ENCODE results near the gene HSFX2. TPM values are rescaled to one million over a fixed set of nuclear protein-coding genes. Genes with fewer than 3 reads are reported as not detected.
"Not testable (repeated sequence)": the region's sequence is repeated elsewhere in the genome, so short reads cannot be mapped to it uniquely, and the experiment has no call there.

Gene HSFX2
- total RNA-seq, 4 donors from 2014 or later = not detected

DNA sequence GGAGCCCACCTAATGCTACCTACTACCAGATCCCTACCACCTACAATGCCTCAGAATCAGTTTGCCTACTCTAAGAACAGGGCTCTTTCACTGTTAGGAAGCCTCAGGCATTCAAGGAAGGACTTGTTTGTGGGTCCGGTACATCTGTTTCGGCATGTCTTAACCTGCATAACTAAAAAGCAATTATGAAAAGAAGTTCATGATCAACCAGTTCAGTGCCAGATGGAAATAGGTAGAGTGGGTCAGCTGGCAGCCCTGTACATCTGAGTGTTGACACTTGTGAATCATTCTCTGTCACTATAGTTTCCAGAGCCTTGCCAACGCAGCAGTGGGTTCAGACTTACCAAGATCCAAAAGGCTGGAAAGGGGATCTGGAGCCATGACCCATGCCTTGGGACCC lies 33.2 kb upstream of the HSFX2 start:
- 42 to 66% methylated on average over 2 to 3 of the region's 3 CpGs for whole genome bisulfite sequencing, 2 donors
- H3K4me3 ChIP-seq (ENCODE audit: low read depth, poor library complexity, severe bottlenecking) = no peak overlapping the region

DNA sequence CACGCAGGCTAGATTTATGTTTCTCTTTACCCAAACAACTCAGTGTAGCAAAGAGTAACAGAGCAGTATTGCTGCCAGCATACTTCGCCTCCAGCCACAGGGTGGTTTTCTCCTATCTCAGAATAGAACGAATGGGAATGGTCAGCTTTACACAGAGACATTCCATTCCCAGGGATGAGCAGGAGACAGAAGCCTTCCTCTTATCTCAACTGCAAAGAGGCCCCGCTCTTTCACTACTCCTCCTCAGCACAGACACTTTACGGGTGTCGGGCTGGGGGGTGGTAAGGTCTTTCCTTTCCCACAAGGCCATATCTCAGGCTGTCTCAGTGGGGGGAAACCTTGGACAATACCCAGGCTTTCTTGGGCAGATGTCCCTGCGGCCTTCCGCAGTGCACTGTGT lies 31.7 kb upstream of the HSFX2 start:
- H3K4me3 ChIP-seq (ENCODE audit: low read depth, poor library complexity, severe bottlenecking); intact Hi-C loops (cut with DNase I; ENCODE audit: low total_unique reads); DNase-seq (ENCODE audit: low spot score in 2 of 2): not testable (repeated sequence)
- 79 to 82% methylated on average over 8 of the region's 8 CpGs for WGBS, 2 donors

More for the DNA sequence above, 33.2 kb upstream of the HSFX2 start:
- no peak for DNase-seq (ENCODE audit: low spot score in 2 of 2)
- TF ChIP-seq, protein P1, sequence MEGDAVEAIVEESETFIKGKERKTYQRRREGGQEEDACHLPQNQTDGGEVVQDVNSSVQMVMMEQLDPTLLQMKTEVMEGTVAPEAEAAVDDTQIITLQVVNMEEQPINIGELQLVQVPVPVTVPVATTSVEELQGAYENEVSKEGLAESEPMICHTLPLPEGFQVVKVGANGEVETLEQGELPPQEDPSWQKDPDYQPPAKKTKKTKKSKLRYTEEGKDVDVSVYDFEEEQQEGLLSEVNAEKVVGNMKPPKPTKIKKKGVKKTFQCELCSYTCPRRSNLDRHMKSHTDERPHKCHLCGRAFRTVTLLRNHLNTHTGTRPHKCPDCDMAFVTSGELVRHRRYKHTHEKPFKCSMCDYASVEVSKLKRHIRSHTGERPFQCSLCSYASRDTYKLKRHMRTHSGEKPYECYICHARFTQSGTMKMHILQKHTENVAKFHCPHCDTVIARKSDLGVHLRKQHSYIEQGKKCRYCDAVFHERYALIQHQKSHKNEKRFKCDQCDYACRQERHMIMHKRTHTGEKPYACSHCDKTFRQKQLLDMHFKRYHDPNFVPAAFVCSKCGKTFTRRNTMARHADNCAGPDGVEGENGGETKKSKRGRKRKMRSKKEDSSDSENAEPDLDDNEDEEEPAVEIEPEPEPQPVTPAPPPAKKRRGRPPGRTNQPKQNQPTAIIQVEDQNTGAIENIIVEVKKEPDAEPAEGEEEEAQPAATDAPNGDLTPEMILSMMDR (IDR thresholded peaks at IDR 0.05) = no peak
- no peak for TF ChIP-seq POLR2A (IDR thresholded peaks at IDR 0.05)
- intact Hi-C loops (cut with DNase I; ENCODE audit: low total_unique reads) = no loop called here

DNA sequence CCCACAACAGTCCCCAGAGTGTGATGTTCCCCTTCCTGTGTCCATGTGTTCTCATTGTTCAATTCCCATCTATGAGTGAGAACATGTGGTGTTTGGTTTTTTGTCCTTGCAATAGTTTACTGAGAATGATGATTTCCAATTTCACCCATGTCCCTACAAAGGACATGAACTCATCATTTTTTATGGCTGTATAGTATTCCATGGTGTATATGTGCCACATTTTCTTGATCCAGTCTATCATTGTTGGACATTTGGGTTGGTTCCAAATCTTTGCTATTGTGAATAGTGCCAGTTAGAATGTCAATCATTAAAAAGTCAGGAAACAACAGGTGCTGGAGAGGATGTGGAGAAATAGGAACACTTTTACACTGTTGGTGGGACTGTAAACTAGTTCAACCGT lies 24.5 kb upstream of the HSFX2 start:
- DNase-seq (ENCODE audit: low spot score in 2 of 2); intact Hi-C loops (cut with DNase I; ENCODE audit: low total_unique reads); H3K4me3 ChIP-seq (ENCODE audit: low read depth, poor library complexity, severe bottlenecking): not testable (repeated sequence)
- 38% methylated on average over 1 of the region's 1 CpG; no CpG with 5 or more reads in 1 of the 2 donors for WGBS, 2 donors

DNA sequence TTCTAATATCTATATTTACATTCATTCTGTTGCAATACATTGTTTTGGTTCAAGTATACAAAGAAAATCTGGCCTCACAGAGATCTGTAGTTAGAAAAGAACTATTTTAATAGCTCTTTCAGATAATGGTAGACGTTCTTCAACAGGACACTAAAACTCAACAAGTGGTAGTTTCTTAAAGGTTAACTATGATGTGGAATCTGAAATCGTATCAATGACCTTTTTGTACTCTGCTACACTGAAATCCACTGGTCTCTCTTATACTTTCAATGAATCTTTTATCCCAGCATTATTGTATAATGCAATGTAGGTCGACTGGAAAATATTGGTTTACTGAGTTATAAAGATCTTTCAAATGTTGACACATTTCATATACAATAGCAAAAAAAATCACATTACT lies 23.8 kb upstream of the HSFX2 start:
- H3K4me3 ChIP-seq (ENCODE audit: low read depth, poor library complexity, severe bottlenecking) = no peak overlapping the region
- intact Hi-C loops (cut with DNase I; ENCODE audit: low total_unique reads) = no loop called here
- 63 to 95% methylated on average over 3 of the region's 3 CpGs for WGBS, 2 donors
- no peak for TF ChIP-seq POLR2A (IDR thresholded peaks at IDR 0.05)
- TF ChIP-seq, protein P1 (IDR thresholded peaks at IDR 0.05) = no peak
- DNase-seq (ENCODE audit: low spot score in 2 of 2) = no peak

DNA sequence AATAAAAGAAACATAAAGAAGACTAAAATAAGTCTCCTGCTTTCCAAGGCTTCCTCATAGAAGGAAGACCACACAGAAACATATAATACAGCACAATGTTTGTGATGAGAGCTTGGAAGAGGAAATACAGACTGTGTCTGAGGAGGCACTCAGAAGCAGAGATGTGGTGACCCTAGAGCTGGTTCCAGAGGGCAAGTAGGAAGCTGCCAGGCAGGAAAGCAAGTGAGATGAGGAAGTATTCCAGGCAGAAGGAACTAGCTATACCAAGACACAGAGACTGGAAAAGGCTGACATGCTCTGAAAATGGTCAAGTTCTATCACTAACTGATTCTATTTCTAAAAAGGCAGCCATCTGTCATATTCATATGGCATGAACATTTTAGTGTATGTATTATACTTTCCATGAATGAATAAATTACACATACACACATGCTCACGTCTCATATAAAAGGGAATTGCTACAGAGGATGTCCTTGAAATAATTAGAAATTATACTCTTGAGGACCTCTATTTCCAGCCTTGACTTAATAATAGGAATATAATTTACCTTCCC lies 16.6 kb upstream of the HSFX2 start:
- 45 to 70% methylated on average over 1 of the region's 1 CpG for WGBS, 2 donors
- intact Hi-C loops (cut with DNase I; ENCODE audit: low total_unique reads) = no loop called here
- TF ChIP-seq, protein P1 (IDR thresholded peaks at IDR 0.05) = no peak
- H3K4me3 ChIP-seq (ENCODE audit: low read depth, poor library complexity, severe bottlenecking) = no peak overlapping the region
- no peak for DNase-seq (ENCODE audit: low spot score in 2 of 2)

DNA sequence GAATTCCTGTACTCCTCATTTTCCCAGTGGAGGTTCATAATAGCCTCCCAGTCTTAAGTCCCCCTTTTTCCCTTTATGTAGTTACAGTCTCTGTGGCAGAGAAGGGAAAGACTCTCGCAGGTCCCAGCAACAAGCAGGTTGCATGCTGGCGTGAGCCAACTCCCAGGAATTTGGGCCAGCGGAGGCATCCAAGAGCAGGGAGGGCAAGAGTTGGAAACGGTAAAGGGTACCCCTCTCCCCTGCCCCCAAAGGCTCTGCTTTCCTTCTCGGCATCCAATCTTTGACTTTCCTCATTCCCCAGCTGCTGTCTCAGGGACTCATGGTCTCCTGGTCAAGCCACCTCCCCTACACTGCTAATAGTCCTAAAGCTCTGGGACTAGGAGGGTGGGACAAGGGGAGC lies 15.4 kb upstream of the HSFX2 start:
- WGBS, 2 donors = 71 to 90% methylated on average over 5 of the region's 5 CpGs
- intact Hi-C loops (cut with DNase I; ENCODE audit: low total_unique reads) = no loop called here
- no peak for DNase-seq (ENCODE audit: low spot score in 2 of 2)
- H3K4me3 ChIP-seq (ENCODE audit: low read depth, poor library complexity, severe bottlenecking) = no peak overlapping the region
- TF ChIP-seq POLR2A (IDR thresholded peaks at IDR 0.05) = no peak
- TF ChIP-seq, protein P1 (IDR thresholded peaks at IDR 0.05) = no peak

DNA sequence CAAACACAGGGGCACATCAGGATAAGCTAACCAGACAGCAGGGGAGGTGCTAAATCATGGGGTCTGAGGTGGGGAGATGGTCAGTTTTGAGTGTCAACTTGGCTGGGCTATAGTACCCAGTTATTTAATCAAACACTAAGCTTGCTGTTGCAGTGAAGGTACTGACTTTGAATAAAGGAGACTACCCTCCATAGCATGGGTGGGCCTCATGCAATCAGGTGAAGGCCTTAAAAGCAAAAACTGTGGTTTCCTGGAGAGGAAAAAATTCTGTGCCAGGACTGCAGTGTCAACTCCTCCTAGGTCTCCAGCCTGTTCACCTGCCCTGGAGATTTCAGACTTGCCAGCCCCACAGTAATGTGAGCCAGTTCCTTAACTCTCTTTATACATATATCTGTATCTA lies 12.6 kb upstream of the HSFX2 start:
- DNase-seq (ENCODE audit: low spot score in 2 of 2) = no peak
- H3K4me3 ChIP-seq (ENCODE audit: low read depth, poor library complexity, severe bottlenecking) = no peak overlapping the region
- TF ChIP-seq, protein P1 (IDR thresholded peaks at IDR 0.05) = no peak
- TF ChIP-seq POLR2A (IDR thresholded peaks at IDR 0.05) = no peak
- intact Hi-C loops (cut with DNase I; ENCODE audit: low total_unique reads) = no loop called here

DNA sequence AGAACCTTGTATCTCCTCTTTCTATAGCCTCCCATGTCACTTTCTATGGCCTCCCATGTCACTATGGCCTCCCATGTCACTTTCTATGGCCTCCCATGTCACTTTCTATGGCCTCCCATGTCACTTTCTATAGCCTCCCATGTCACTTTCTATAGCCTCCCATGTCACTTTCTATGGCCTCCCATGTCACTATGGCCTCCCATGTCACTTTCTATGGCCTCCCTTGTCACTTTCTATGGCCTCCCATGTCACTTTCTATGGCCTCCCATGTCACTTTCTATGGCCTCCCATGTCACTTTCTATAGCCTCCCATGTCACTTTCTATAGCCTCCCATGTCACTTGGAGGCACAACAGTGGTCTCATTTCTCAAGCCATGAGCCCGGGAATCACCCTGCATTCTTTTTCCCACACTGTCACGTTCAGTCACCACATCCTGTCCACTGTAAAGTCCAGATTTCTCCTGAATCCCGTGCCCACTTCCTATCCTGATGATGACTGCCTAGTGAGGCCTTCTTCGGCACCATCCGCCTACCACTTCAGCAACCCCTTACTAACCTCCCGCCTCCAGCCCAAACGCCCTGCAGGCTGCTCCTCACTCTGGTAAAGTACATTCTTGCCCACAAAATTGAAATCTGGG lies 10.3 kb upstream of the HSFX2 start:
- H3K4me3 ChIP-seq (ENCODE audit: low read depth, poor library complexity, severe bottlenecking); intact Hi-C loops (cut with DNase I; ENCODE audit: low total_unique reads); DNase-seq (ENCODE audit: low spot score in 2 of 2): not testable (repeated sequence)
- 80 to 94% methylated on average over 7 of the region's 7 CpGs for WGBS, 2 donors

DNA sequence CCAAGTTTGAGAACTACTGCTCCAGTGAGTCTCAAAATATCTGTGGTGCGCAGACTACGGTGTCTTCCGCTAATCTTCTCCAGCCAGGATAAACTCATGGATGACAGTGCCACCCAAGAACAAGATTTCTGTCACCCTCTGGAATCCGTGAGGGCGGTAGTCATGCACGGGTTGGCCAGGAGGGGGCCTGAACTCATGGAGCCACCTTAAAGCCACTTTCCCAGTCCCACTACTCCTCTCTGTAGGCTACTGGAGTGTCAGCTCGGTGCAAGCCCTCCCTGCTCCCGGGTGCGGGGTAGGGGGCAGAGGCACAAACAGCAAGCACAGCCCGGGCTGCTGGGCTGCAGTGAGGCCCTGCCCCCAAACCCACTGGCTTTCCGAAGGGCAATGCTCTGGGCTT lies 3.5 kb upstream of the HSFX2 start:
- WGBS, 2 donors = no CpG with 5 or more reads among the region's 11 CpGs
- DNase-seq (ENCODE audit: low spot score in 2 of 2); H3K4me3 ChIP-seq (ENCODE audit: low read depth, poor library complexity, severe bottlenecking); intact Hi-C loops (cut with DNase I; ENCODE audit: low total_unique reads): not testable (repeated sequence)

DNA sequence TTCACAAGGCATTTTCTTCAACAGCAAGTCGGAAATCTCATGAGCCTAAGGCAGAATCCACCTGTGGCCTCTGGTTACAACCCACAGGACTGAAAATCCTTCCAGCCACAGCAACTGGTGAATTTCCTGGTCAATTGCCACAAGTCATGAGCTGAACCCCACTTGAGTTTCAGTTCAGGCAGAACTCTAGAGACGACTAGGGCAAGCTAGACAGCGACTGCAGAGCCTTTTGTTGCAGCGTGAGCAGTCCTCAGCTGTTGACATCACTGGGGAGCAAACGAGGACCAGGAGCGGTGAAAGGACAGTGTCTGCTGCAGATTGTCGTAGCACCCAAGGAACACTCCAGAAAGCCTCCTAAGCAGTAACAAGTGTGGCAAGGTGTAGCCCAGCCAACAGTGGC lies 829 bp upstream of the HSFX2 start:
- no CpG with 5 or more reads among the region's 7 CpGs for WGBS, 2 donors
- DNase-seq (ENCODE audit: low spot score in 2 of 2); intact Hi-C loops (cut with DNase I; ENCODE audit: low total_unique reads); H3K4me3 ChIP-seq (ENCODE audit: low read depth, poor library complexity, severe bottlenecking): not testable (repeated sequence)

Data from lower leg skin (tissue), 4 donors.